Fibroblast of skin of back (primary cell): ENCODE measurements around the gene MB21D2.

Source experiments
- DNase-seq: peaks from one replicate; pipeline ENCODE4 v3.0.0-alpha.2; 2013

Gene MB21D2

GRCh38 chr3:192890347-192891335 is 27.0 kb downstream of the MB21D2 start:
- DNase-seq, result no peak

- peak; percentile 48 for DNase-seq
Measured at GRCh38 chr3:192889679-192890078, 28.0 kb downstream of the MB21D2 start.

DNA sequence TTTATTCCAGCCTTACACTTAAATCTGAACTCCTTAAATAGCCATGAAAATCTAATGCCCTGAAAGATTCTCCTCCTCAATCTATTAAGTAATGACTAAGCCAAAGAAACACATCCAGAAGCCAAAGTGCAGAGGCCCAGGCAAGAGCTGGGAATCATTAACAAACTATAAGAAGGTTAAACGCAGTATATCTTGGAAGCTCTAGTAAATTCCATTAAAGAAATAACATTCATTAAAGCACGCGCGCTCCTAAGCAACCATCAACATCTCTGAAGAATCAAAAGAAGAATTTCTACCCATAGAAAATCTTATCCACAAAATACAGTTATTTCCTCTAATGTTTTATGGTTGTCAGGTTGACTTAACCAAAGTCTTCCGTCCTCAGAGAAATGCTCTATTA is 29.5 kb downstream of the MB21D2 start:
- DNase-seq, result peak; percentile 45

DNA sequence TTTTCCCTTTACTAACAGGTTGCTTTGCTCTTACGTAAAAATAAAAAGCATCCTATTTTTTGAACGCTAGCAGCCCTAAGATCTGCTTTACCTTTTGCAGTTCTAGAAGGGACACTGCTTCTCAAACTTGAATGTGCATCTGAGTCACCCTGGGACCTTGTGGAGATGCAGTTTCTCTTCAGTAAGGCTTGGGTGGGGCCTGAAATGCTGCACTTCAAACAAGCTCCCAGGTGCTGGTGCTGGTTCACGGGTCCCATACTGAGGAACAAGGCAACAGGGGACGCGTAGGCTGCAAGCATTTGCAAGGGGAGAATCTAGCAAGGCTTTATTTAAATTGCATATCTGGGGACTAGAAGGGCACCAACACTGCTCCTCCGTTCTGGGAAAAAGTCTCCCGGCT is 30.0 kb downstream of the MB21D2 start:
- DNase-seq, result no peak

GRCh38 chr3:192887047-192887446 is 30.6 kb downstream of the MB21D2 start:
- DNase-seq, result peak; percentile 69

DNA sequence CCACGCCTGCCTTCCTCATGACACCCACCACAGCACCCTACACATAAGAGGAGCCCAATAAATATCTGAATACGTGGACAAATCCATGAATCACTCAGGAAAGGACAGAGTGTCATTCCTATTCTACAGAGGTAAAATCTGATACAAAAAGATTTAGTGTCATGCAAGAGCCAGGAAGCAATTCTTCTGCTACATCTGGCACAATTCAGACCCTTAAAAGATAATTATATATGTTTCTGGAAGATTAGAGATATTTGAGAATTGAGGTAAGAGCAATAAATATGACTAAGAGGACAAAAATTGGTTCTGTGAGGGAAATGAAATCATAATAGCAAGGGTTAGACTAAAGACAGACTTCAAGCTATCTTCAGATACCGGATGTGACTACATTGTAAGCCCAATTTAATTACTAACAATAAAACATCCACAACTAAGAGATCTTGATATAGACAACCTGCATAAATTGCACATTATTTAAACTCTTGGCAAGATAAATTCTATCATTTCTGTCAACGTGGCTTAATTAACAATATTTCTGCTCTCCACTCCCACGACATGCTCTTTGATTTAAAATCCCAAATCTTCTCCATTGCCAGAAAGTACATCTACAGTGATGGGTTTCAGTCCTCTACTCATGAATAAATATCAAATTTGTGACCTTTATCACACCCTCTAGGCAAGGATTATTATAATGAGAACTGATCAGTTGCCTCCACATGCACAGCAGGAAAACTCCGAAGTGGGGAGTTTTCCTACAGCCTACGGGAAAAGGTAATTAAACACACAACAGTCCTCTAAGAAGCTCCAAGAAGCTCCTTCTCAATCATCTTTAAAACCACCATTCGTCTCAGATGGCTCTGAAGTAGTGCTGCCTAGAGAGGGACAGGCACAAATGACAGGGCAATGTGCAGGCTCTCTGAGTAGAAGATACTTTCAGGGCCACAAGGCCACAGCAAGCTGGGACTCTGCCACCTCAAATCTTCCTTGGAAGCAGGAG is 32.6 kb downstream of the MB21D2 start:
- peak; percentile 77 for DNase-seq

- DNase-seq, result peak; percentile 49
Measured at GRCh38 chr3:192883512-192883911, 34.1 kb downstream of the MB21D2 start.

GRCh38 chr3:192881159-192881786 is 36.4 kb downstream of the MB21D2 start:
- DNase-seq, result no peak

DNA sequence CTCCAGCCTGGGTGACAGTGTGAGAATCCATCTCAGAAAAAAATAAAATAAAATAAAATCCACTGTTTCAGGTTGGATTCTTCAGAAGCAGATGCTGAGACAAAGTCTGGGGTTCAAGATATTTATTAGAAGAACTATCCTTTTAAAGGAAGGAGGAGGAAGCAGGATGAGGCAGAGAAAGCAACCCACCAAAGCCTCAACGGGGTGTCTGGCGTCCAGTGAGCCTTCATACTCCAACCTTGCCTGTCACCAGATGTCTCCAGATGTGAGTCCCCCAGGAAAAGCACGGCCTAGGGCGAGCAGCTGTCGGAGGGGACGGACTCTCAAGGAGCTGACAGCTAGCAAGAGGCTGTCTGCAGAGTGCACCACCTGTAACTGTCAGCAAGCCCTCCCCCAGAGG is 37.3 kb downstream of the MB21D2 start:
- no peak for DNase-seq

DNA sequence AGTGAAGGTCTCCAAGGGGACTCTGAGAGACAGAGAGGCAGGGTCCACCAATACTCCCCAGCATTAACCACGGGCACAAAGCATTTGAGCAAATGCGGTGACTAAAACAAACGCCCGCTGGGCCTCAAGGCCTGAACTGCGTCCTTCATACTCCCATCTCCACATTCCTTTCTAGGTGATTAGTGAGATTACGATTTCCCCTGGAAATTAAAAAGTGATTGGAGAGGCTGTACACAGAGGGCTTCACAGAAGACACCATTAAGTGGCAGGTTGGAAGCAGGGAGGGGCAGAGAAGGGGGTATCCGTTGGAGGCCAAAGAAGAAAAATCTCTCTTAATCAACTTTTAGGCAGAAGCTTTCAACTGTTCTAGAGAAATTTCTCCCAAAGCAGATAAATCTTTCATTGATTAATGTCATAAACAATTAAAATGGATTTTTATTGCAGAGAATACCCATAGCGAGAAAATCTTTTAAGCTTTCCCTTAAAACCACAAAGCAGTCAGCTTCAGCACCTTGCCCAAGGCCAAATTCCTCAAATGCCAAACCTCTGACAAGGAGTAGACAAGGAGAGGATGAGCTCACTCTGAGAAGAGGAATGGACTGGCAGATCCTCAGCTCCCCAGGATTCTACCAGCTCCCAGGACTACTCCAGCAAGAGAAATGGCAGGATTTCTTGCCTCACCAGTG is 38.2 kb downstream of the MB21D2 start:
- DNase-seq, result peak; percentile 99

GRCh38 chr3:192875971-192876565 is 41.6 kb downstream of the MB21D2 start:
- DNase-seq, result no peak

DNA sequence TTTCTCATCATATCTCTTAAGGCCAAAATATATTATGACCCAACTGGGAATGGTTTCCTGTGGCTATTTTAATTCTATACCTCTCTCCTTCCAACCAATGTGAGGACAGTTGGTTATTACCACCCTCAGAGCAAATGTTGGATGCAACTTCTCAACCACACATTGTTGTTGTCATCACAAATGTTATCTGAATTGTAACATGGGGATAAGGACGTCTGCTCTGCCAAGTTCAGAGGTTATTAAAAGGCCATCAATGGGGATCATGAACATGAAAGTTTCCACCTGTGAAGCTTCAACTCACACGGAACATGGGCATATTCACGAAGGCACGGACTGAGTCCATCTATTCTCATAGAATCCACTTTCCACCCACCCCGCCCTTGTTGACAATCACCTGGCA is 46.8 kb downstream of the MB21D2 start:
- no peak for DNase-seq

DNA sequence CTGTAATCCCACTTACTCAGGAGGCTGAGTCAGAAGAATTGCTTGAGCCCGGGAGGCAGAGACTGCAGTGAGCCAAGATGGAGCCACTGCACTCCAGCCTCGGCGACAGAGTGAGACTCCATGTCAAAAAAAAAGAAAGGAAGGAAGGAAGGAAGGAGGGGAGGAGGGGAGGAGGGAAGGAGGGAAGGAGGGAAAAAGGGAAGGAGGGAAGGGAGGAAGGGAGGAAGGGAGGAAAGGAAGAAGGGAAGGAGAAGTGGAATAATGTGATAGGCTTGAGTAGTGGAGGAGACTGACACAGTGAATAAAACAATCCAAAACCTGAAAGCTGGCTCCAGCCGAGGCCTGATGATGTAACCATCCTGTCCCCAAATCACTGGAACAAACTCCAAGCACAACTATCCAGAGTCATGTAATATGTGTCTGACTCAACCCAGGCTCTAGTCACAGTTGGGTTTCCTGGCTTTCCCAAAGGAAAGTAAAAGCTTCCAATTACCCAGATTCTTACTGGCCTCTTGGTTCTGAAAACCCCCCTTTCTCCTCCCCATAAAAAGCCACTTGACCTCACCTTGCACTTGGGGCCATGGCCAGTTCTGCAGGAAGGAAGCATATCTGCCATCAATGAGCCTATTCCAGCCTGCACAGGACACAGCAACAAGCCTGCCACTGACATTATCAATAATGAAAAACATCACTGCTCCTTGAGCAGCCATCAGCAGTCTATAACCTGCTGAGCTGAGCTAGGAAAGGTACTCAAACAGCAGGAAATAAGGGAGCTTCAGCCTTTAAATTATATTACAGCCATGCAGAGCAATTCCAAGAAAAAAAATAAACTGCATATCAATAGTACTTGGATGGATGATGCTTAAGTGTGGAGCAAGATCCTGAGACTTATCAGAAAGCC is 48.3 kb downstream of the MB21D2 start:
- peak; percentile 81 for DNase-seq

- DNase-seq, result no peak
Measured at GRCh38 chr3:192867645-192868044, 50.0 kb downstream of the MB21D2 start.

GRCh38 chr3:192866804-192867203 is 50.9 kb downstream of the MB21D2 start:
- DNase-seq, result no peak

GRCh38 chr3:192864941-192865340 is 52.7 kb downstream of the MB21D2 start:
- no peak for DNase-seq

DNA sequence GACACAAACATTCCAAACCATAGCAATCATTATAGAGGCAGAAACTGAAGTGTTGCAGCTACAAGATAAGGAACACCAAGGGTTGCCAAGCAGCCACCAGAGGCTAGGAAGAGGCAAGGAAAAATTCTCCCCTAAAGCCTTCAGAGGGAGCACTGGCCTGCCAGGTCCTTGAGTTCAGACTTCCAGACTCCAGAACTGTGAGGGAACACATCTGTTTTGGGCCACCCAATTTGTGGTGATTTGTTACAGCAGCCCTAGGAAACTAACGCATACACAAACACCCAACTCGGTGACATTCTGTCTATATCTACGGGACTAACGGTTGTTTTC is 54.6 kb downstream of the MB21D2 start:
- DNase-seq, result no peak

DNA sequence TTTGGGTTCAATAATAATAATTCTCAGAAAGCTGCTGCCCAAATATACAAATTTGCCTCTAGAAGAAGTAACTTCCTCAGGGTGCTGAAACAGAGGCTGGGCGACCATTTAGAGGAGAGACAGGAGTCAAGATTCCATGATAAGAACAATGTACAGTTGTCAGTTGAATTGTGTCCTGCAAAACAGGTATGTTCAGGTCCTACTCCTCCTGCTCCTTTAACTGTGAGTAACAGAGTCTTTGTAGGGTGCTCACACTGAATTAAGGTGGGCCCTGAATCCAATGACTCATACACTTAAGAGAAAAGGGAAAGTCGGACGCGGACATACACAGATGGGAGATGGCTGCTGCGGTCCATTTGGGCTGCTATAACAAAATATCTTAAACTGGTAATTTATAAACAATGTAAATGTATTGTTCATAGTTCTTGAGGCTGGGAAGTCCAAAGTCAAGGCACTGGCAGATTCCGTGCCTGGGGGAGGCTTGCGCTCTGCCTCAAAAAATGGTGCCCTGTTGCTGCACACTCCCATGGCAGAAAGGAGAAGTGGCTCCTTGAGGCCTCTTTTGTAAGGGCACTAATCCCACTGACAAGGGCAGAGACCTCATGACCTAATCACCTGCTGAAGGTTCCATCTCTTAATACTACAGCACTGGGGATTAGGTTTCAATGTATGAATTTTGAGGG is 55.1 kb downstream of the MB21D2 start:
- DNase-seq, result no peak

DNA sequence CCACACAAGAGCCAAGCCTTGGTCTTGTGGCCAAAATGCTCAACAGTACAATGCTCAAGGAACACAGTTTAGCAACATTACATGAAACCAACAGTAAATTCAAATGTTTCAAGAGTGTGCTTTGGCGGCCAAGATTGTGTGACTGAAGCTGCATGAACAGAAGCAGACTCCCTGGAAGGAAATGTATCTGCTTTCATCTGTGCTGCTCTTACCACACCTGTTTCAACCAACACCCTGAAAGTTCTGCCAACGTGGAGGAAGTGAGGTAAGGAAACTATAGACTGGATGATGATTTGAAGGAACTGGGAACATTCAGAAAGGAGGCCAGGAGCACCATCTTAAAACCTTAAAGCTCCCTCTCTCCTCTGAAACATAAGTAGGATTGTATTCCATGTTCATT is 55.7 kb downstream of the MB21D2 start:
- no peak for DNase-seq

DNA sequence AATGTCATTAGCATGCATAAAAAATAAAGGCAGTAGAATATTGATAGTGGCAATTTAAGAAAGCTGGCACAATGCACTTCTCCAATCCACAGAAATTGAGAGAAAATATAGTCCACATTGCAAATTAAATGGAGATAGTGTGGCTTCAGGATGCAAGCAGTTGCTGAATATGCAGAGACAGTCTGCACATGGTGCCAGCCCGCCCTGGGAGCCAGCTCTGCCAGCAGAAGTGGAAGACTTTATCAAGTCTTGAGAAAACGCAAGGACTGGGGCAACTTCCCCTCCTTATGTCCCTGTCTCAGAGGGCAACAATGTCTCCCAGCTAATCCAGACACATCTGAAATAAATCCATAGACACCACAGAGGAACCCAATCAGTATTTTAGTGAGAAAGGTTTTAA is 57.2 kb downstream of the MB21D2 start:
- DNase-seq, result no peak
